Activated CD4-positive, alpha-beta T cell treated with anti-CD3 and anti-CD28 coated beads, Interleukin-2, amount 50 U/mL, for 4 hours (primary cell): ENCODE results near the gene ZNF497.
"Not testable (repeated sequence)": the region's sequence is repeated elsewhere in the genome, so short reads cannot be mapped to it uniquely, and the experiment has no call there.

ENCODE experiments used
- DNase-seq, 2 experiments: peaks; one replicate each; pipeline ENCODE4 v3.0.0-alpha.2; 2020

Gene ZNF497

GRCh38 chr19:58366585-58367430 lies 4.3 kb upstream of the ZNF497 start:
- no peak for DNase-seq

DNA sequence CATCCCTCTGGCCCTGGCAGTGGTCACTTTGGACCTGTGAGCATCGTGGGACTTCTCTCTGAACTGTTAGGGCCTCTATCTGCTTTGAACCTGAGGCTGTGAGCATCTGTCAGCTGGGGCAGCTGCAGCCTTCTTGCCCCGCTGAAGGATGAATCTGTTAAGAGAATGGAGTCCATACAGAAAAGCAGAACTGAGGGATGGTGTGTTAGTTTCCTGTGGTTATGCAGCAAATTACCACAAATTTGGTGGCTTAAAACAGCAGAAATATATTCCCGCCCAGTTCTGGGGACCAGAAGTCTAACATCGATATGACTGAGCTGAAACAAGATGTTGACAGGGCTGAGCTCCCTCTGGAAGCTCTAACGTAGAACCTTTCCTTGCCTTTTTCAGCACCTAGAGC lies 1.6 kb upstream of the ZNF497 start:
- DNase-seq: no peak

DNA sequence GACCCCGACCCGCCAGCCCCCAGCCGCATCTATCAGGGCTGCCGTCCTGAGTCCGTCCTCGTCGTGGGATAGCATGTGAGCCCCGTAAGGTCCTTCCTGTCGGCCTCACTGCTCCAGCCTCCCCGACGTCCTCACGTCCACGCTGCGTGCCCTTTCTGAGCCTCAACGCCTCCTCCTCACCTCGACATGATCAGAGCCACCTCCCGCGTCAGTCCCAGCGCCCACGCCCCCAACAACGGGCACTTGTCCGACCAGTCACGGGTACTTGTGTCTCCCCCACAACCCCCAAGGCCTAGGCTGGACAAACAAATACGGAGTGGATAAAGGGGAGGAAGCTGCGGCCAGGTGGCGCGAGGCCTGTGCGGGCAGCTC lies 665 bp downstream of the ZNF497 start:
- peak; percentile 26 to 34 for DNase-seq

GRCh38 chr19:58357481-58358145 lies 4.9 kb downstream of the ZNF497 start:
- no peak for DNase-seq

- DNase-seq: no peak
These were observed 5.6 kb downstream of the ZNF497 start for GRCh38 chr19:58356766-58357480.

DNA sequence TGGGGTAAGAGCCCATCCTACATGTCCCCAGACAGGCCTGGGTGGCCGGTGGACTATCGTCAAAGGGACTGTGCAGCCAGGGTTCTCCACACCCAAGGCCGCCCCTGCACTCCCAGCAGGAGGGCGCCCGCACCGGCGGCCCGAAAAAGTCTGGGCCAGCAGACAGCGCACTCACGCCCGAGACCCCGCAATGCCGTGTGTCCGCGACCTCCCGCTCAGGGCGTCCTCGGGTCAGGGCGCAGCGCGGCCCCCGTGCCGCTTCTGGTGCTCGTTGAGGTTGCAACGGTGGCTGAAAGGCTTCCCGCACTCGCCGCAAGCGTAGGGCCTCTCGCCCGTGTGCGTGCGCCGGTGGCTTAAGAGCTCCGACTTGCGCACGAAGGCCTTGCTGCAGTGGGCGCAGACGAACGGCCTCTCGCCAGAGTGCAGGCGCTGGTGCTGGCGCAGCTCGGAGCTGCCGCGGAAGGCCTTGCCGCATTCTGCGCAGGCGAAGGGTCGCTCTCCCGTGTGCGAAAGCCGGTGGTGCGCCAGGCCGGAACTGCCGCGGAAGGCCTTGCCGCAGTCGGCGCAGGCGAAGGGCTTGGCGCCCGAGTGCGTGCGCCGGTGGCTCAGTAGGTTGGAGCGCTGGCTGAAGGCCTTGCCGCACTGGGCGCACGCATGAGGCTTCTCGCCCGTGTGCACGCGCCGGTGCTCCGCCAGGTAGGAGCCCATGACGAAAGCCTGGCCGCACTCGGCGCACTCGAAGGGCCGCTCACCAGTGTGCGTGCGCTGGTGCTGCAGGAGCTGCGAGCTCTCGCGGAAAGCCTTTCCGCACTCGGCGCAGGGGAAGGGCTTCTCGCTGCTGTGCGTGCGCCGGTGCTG lies 6.4 kb downstream of the ZNF497 start:
- peak in 1 of 2 experiments; percentile 13 for DNase-seq

- no peak for DNase-seq
These were observed 7.2 kb downstream of the ZNF497 start for GRCh38 chr19:58355215-58355796.

DNA sequence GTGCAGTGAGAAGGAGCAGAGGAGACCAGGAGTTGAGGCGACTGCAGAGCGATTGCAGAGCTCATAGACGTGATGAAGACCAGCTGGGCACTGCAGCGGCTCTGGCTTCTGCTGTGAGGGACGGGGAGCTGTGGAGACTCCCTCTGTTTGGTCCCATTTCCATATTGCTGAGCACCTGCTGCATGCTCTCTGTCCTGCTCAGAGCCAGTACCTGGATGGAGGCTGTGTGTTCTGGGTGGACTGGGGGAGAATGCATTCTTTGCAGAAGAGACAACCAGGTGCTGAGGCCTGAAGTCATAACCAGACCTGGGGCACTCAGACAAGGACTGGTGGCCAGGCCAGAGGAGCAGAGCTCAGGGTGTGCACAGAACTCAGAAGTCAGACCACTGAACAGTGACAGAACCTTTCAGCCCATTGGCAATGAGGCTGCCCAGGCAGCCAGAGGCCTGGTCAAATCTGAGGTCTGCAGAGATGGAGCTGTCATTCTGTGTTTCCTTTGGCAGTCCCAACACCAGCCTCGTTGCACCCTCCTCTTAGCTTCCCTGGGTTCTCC lies 8.0 kb downstream of the ZNF497 start:
- DNase-seq: no peak

- DNase-seq: no peak
These were observed 8.7 kb downstream of the ZNF497 start for GRCh38 chr19:58353717-58354477.

- DNase-seq: no peak
These were observed 9.5 kb downstream of the ZNF497 start, which contains the start of gene A1BG for GRCh38 chr19:58352760-58353671. TSS of gene A1BG (minus strand) at chr19:58353492. CDS start at chr19:58353437, 55 bp downstream.

- no peak for DNase-seq
These were observed 10.4 kb downstream of the ZNF497 start for GRCh38 chr19:58351990-58352755.

DNA sequence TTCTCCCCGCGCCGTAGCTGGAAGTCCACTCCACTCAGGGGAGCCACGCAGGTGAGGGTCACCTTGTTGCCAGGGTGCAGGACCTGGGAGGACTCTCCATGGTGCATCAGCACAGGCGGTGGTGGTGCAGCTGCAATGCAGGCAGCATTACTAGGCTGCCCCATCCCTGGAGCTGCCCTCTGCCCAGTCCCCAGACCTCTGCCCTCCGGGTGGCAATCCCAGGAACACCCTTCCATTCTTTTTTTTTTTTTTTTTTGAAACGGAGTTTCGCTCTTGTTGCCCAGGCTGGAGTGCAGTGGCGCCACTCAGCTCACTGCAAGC lies 11.0 kb downstream of the ZNF497 start:
- DNase-seq: no peak

- no peak for DNase-seq
These were observed 11.5 kb downstream of the ZNF497 start for GRCh38 chr19:58350871-58351557.

DNA sequence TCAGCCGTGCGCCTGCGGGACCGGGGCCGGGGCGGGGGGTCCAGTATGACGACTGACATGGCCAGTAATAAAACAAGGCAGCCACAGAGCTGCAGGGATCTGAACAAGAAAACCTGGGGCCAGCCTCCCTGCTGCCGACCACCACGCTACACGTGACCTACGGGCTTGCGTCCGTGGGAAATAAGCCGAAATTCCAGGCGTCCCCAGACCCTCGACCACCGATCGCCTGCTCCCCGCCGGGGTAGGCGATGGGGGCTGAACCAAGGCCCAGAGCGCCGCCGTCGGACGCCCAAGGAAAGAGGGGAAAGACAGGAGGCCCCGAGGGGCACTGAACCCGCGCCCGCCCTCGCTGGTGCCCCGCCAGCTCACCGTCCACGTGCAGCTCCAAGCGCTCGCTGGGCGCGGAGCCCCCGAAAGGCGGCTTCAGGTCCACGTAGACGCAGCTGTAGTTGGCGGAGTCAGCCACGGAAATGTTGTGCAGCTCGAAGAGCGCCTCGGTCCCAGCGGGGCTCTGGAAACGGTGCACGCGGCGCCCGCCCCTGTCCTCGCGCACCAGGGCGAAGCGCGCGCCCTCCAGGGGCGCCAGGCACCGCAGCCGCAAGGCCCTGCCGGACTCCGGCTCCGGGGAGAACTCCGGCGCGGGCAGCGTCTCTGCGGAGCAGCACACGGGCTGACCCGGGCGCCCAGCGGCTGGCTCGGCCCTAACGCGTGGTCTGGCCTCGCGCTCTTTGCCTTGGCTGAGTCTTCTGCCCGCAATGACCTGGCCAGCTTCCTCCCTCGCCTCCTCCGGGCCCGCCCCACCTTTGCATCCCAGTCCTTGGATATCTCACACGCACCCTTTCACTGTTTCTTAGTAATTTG lies 12.3 kb downstream of the ZNF497 start:
- DNase-seq: no peak

DNA sequence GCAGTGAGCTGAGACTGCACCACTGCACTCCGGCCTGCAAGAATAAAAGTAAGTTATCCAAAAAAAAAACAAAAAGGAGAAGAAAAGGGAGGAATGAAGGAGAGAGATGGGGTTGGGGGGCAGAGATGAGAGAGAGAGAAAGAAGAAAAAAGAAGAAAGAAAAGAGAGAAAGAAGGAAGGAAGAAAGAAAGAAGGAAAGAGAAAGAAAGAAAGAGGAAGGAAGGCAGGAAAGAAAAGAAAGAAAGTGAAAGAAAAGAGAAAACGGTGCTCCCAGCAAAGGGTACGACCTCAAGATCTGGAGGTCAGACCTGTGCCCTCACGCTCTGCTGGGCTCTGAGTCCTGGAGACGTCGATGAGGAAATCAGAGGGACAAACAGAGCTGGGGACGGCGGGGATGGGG lies 13.0 kb downstream of the ZNF497 start:
- no peak for DNase-seq

- not testable (repeated sequence) for DNase-seq
These were observed 14.5 kb downstream of the ZNF497 start for GRCh38 chr19:58348080-58348479.
